ENCODE measurements around the gene ADAMTS9.

ADAMTS9 gene

DNA sequence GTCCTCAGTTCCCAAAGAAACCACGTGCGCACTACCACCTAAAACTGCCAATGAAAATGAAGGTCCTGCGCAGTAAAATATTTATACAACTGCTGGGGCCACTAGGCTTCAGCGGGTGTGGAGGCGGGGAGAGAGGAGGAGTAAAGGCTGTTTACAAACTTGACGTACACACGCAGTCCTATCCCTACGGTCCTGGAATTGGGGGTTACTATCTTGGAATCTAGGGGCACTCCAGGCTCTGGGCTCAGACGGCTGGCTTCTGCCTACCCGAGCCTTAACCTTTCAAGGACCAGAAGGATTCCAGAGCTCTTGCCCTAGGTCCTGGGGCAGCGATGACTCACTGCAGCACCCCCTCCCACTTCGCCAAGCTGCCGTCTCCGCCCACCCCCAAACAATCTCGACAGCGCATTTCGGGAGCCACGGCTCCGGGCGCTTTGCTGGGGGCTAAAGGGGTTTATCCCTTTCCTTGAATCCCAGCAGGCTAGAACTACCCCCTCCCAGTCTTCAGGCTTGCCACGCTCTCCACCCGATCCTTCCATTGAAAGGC lies 3.0 kb downstream of the ADAMTS9 start:
- DNase-seq = no peak

DNA sequence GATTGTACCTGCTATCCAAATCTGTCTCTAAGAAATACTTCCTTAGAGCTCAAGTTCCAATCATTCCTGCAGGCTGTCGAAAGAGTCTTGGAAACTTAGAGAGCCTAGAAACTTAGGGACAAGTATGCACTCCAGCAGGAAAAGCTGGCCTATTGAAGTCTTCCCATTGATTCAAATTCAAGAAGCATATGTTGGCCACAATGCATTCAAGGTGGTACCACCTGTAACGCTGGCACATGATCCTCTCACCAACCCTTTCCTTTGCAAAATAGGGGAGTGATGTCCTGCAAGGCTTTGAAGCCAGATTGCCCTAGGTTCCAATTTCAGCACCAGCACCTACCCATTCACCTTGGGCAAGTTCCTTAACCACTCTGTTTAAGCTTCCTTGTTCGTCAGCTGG lies 6.0 kb downstream of the ADAMTS9 start:
- no peak for DNase-seq

DNA sequence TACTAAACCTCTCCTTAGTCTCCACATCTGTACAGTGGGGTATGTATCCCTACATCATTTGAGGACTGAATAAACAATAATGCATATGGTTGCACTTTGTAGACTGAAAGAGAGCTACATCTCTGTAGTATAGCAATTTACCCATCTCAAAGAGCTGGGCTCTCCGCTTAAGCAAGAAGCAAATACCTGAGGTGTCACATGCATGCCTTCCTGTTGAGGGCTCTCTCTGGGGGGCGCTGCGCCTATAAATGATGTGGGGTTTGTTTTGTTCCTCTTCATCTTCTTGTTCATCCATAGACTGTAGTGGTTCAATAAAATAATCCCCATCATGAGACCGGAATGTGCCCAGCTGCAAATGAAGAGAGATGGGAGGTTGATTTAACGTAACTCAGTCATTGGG lies 6.8 kb downstream of the ADAMTS9 start:
- DNase-seq = no peak

DNA sequence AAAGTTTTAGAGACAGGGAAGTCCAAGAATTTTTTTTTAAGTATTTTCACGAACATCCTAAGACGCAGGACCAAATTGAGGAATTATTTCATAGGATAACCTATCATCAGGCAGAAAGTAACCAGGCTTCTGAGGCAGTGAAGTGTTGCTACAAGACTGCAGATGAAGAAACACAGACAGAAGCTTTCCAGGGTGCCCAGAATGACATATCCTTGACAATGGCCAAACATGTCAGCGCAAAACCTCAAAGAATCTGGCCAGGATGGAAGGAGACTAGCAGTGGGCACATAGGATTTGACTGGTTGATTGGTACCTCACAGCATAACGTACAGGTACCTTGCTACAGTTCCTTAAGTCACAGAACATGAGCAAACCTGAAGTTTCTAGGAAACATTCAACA lies 7.5 kb downstream of the ADAMTS9 start:
- no peak for DNase-seq

DNA sequence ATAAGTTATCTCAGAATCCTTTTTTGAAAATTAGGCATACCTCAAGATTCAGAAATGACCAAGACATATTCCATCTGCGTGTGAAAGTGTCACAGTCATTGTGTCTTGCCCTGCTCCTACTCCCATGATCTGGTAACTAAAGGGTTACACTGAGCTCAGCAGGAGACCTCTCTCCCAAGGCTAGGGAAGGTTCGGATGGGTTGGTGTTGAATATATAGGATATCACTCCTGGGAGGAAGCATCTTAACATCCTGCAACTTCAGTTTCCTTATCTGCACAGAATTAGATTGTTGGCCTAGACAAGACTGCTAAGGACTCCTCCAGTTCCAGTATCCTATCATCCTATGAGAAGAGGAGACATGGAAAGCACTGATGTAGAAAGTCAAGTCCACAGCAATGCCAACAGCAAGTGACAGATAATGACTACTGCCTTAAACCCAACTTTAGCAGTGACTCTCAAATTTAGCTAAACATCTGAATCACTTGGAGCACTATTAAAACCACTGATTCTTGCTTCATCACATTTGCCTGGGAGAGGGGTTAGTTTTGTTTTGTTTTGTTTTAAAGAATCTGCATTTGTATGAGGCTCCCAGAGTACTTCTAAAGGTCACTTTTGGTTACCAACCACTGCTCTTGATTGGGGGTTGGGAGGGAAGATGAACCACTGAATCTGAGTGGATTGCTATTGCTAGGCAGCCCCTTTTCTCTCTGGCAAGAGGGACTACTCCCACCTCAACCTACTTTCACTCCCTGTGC lies 9.7 kb downstream of the ADAMTS9 start:
- no peak for DNase-seq

DNA sequence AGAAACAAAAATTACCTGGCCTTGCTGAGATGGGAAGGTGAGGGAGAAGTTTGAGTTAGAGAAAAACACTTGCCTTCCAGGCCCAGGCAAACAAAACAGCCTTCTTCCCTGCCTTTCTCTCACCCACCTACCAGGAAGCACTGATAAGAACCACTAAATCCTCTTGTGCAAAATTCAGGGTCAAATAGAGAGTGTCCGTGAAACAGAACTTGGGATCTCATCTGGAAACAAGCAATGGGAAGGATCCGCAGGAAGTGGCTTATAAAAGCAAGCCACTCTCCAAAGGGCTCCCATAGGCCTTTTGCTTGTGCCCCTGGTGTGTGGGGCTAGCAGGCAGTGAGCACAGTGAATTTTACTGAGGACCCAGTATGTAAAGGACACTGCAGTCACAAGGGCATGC lies 11.0 kb downstream of the ADAMTS9 start:
- no peak for DNase-seq

DNA sequence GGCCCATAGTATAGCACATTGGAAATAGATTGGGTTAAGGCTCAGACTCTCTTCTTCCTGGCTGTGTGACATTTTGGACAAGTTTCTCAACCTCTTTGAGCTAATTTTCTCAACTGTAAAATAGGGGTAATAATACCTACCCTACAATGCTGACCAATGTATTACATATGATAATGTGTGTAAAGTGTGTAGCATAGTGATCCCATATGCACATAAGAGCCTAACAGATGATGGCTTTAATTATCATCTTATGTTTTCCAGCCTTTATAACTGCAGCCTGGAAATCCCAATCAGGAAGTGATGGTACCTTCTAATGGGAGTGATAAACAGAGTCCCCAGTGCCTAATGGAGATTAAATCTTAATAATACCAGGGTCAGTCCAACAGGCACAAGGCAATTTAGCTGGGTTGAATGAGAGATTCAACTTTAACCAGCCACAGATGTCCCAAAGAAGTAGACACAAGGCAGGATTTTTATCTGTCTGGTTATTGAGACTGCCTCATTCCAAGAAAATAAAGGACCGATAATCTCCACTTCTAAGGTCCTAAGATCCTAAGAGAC lies 12.0 kb downstream of the ADAMTS9 start:
- DNase-seq = no peak

DNA sequence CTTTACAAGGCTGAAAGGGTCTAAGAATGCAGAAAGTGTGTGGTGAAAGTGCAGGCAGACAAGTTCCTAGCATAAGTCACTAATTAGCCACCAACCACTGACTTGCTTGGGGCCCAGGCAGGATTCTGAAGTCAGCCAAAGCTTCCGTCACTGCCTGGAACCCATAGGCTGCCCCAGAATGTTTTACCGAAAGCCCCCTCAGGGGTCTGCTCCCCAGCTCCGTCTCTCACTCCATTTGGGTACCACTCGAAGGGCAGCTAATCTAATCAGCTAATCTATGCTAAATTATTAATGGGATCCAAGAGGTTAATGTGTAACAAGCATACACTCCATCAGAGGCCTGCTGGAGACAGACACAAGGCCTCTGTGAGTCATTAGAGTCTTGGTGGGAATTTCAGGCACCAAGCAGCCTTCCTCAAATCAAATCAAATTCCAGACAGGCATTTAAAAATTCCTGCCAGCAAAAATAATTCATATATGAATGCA lies 13.2 kb downstream of the ADAMTS9 start:
- no peak for DNase-seq

DNA sequence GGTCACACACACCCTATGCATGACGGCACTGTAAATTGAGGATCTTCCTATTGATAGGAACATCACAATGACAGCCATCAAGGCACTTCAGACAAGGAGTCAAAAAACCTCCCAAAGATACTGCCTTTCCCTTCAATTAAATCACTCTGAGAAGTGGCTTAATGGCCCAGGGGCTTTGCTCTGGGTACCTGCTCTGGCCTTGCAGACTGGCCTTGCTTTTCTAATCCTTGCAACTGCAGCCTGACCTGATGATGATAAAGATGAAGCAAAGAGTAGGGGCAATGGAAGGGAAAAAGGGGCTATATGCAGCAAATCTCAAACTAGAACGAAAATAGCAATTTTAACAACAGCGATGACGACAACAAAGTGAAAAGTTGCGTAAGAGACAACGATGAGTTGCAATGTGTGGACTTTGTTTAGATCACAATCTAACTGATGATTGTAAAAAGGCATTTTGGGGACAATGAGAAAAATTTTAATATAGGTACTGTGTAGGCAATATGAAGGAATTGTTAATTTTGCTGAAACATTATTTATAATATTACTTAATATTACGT lies 14.6 kb downstream of the ADAMTS9 start:
- DNase-seq = no peak

DNA sequence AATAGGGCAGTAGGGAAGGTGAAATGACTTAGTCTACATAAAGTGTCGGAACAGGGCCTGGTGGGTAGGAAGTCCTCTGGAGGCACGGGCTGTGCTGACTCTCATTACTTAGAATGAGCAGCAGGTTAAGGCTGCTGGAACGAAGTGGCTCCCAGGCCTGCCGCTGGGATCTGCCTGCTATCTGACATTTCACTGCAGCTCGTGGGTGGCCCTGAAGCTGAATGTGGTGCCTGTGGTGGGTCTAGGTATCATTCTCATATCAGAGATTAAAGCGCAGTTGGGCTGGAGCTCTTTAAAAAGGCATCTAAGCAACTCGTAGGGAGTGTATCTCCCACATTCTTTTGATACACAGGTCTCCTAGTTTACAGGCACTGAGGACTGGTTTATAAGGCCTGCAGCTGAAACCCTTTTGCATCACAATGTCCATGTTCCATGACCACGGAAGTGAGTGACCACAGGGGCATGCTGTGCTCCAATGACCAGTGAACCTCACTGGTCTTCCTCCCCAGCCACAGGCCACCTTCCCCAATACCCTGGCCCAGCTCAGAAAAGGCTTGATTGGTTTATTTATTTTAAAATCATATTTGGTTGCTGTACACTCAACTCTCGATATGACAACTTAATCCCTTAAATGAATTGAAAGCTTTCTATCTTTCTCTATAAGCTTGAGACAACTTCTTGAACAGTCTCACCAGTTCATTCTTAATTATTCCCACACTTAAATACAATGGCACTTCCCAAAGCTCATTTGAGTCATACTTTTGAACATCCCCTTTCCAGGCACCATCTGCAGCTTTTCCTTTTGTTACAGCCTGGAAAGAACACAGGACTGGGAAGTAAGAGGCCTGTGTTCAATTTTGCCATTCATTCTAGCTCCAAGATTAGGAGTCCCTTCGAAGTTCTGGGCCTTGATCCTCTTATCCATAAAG lies 19.0 kb downstream of the ADAMTS9 start:
- DNase-seq = no peak

DNA sequence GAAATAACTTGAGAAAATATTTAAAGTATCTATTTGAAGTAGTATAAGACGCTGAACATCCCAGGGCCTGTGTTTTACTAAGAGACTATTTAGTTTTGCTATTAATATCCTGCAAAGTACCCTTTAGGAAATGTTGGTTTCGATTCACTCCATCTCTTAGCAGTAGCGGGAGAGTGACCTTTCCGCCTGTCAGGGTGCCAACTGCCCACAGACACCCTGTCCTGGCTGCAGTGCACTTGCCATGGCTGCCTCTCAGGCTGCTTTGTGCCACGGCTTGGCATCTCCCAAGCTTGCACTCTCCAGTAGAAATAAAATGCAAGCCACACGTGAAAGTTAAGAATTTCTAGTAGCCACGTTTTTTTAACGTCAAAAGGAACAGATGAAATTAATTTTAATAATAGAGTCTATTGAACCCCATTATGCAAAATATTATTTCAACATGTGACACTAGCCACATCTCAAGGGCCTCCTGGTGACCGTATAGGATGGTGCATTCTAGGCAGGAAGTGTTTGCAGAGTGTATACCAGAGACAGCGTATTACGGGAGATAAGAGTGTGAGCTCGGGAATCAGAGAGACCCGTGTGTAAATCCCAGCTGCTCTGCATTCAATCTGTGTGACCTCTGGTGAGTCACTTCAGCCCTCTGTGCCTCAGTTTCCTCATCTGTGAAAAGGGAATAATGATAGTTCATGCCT lies 19.8 kb downstream of the ADAMTS9 start:
- DNase-seq = no peak

DNA sequence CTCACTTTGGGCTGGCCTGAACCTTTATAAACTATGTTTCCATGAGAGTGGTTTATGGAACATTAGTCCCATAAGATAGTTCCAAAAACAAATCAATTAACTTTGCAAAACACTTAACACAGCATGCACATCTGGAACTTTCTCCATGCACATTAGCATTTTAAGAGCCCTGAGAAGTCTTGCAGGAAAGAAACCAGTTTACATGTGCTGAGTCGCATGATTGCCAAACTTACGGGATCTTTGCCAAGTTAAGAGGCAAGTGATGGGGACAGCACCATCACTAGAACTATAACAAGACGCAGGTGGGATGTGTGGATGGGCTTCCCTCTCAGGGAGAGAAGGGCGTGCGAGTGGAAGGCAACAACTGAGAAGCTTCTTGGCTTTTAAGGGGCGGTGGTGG lies 20.7 kb downstream of the ADAMTS9 start:
- DNase-seq = no peak

DNA sequence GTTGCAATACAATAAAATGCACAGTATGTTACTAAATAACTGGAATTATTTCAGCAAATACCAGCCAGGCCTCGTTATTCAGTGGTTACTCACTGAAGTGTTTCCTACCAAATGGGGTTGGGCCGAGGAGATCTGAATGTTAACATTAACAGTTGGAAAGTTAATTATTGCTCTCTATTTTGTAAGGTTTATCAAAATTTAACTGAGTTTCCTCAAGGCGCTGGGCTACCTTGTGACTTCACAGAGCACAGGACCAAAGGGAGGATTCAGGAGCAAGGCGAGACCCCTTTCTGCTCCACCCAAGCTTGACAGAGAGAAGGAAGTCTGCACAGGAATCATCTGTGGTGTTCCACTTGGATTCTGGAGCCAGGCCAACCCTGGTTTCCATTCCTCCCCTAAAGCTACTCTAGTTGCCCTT lies 21.6 kb downstream of the ADAMTS9 start:
- DNase-seq = no peak

DNA sequence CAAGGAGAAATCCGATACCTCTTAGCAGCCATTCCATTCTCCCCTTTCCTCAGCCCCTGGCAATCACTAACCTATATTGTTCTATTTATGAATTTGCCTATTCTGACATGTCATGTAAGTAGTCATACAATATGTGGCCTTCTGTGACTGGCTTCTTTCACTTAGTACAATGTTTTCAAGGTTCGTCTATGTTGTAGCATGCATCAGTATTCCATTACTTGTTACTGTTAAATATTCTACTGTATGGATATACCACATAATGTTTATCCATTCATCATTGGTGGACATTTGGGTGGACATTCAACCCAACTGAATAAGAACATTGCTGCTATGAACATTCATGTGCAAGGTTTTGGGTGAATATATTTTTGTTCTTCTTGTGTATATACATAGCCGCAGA lies 23.4 kb downstream of the ADAMTS9 start:
- DNase-seq = no peak

DNA sequence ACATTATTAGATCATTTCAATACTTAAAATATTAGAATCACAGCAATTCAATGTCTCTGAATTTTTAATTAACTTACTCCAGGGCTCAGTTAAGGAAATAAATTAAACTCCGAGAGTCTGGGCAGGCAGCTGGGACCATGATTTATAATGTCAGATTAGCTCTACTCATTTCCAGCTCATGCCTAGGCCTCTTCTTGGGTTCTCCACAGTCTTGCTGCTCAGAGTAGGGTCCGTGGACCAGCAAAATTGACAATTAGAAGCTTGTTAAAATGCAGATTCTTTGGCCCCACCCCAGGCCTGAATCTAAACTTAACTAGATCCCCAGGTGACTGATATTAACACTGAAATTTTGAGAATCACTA lies 28.2 kb downstream of the ADAMTS9 start:
- no peak for DNase-seq

DNA sequence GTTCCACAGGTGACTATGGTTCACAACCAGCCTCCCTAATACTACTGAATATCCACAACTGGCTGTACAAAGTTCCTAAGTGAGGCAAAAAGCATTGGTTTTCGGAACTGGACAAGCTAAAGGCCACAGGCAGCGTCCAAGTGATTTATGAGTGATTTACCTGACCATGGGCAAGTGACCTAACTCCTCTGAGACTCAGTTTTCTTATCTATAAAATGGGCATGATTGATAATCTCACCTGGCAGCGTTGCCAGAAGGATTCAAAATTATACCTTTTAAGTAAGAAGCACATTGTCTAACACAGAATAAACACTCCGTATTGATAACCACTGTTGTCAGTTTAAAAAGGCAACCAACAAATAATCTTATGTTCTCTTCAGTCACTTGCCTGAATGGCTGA lies 29.8 kb downstream of the ADAMTS9 start:
- no peak for DNase-seq

DNA sequence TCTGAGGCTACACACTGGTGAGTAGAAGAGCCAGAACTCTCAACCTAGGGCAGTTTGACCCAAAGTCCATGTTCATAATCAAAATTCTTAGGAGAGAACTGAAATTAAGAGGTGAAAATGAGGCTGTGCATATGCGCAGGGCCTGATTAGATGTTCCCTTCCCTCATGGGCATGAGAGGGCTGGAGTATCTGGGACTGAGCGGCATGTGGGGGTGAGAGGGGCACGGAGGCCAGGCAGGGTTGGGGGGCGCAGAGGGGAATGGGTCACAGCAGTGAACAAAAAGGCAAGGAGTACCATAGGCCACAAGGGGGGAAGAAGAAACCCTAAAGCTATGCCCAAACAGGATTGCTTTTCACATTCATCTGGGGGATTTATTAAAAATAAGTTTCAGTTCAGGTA lies 31.3 kb downstream of the ADAMTS9 start:
- DNase-seq = no peak

DNA sequence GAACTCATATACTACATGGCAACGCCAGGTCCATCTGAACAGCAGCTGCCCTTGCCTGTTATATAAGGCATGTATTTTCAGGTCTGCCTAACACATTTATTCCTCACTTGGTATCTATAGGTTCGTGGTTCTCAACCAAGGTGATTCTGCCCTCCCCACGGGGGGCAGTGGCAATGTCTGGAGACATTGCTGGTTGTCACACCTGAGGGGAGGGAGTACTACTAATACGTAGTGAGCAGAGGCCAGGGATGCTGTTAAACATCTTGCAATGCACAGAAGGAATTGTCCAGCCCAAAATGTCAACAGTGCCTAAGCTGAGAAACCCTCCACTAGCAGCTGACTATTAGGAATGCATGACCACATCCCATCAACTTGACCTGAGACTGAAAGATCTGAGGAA lies 32.6 kb downstream of the ADAMTS9 start:
- no peak for DNase-seq

DNA sequence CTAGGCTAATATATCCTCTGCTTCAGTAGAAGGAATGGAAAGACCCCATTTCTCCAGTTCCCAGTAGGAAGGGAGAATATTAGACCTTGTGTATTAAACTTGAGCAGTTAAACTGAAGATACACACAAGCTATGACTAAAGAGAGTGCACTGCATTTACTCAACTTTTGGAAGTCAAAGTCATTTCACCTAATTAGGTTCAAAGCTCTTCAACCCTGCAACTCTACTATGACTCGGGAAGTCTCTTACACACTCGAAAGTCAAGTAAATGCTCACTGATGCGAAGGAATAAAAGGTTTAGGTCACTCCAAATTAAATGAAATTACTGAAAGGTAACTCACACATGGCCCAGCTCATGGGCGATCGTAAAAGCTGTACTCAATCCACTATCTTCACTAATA lies 33.8 kb downstream of the ADAMTS9 start:
- DNase-seq = no peak

DNA sequence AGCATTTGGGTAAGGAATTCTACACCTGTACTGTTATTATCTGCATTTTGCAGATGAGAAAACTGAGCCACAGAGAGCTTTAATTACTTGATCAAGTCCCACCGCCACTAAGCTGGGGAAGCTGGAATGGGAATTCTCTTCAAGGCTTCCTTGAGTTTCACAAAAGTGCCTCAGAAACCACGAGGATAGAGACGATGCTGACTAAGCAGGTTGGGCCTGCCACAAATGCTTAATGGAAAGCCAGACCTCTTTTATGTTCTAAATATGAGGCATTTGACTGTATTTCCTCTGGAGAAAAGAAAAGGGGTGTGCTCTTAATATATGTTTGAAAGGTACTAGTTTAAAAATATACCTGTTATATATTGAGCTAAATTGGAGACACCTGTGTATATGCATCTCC lies 34.7 kb downstream of the ADAMTS9 start:
- no peak for DNase-seq

DNA sequence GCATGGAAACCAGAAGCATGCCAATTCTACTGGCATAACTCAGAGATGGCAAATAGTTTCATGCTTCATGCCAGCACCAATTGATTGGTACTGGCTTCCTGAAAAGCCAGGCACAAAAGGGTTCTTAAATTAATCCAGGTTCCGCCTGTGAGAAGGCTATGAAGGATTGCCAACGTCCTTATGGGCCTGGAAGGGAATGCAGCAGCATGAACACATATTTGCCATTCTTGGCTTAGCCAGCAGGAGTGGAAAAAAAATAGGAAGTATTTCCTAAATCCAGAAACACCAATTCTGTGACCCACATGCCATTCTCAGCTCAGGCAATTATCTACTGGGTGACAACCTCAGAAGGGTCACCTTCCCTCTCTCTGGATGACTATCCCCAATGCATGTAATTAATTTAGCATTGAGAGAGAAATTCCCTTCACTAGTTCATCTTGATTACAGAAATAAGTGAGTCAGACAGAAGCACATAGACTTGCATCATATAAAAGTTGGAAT lies 36.0 kb downstream of the ADAMTS9 start:
- no peak for DNase-seq

DNA sequence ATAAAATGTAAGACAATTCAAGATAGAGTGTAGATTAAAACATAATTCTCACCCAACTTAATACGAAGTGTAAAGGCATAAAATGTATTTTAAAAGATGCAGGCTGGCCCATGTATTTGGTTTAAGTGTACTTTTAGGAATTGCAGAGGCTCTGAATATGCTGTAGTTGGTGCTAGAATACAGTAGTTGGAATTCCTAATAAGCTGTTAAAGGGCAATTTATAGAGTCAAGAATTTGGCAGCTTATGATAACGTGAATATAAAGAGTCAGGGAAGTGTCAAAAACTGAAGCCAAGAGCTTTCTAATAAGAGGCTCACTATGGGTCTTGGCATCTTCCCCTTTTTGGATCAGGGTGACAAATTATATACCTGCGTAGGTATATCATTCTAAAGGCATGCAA lies 36.5 kb downstream of the ADAMTS9 start:
- DNase-seq = no peak

All from stimulated activated CD4-positive, alpha-beta T cell treated with anti-CD3 and anti-CD28 coated beads, Interleukin-4, amount 100 ng/mL, for 4 hours (primary cell).